SJSA1 (cell line): ENCODE data around the gene RAB36. TPM values are rescaled to one million over a fixed set of nuclear protein-coding genes. Genes with fewer than 3 reads are reported as not detected.

Source experiments
- DNase-seq, 2 experiments: peaks; one replicate each; pipeline ENCODE4 v3.0.0-alpha.2; 2015 to 2020; ENCODE audit warnings: low spot score in 2 of 2, low read depth in 1 of 2
- H3K27ac ChIP-seq: fragments of 250-450 bp; sonication (Bioruptor Pico); 2 replicates; pipeline ENCODE4 v1.5.1; 2020; ENCODE audit warnings: mild to moderate bottlenecking, moderate library complexity
- H3K27me3 ChIP-seq: fragments of 250-450 bp; sonication (Bioruptor Pico); replicated peaks from 2 replicates; pipeline ENCODE4 v1.5.1; 2020; ENCODE audit warnings: mild to moderate bottlenecking, moderate library complexity
- H3K36me3 ChIP-seq: fragments of 250-450 bp; sonication (Bioruptor Pico); 2 replicates; pipeline ENCODE4 v1.5.1; 2020; ENCODE audit warnings: mild to moderate bottlenecking
- H3K4me1 ChIP-seq: fragments of 250-450 bp; sonication (Bioruptor Pico); replicated peaks from 2 replicates; pipeline ENCODE4 v1.6.1; 2021; ENCODE audit warnings: mild to moderate bottlenecking
- H3K4me3 ChIP-seq: fragments of 250-450 bp; sonication (Bioruptor Pico); 2 replicates; pipeline ENCODE4 v1.5.1; 2020; ENCODE audit warnings: mild to moderate bottlenecking
- H3K9me3 ChIP-seq: fragments of 250-450 bp; sonication (Bioruptor Pico); replicated peaks from 2 replicates; pipeline ENCODE4 v1.5.1; 2020; ENCODE audit warnings: mild to moderate bottlenecking
- total RNA-seq: library from RNA; depleted of rRNA; stranded (reverse); fragments of >200 nt; shearing (Covaris generic); gene quantifications from 2 replicates; pipeline ENCODE4 v1.2.3, GENCODE V29; 2014

RAB36 gene
- total RNA-seq, 1 experiment from 2014 or later = 0.42 TPM

DNA sequence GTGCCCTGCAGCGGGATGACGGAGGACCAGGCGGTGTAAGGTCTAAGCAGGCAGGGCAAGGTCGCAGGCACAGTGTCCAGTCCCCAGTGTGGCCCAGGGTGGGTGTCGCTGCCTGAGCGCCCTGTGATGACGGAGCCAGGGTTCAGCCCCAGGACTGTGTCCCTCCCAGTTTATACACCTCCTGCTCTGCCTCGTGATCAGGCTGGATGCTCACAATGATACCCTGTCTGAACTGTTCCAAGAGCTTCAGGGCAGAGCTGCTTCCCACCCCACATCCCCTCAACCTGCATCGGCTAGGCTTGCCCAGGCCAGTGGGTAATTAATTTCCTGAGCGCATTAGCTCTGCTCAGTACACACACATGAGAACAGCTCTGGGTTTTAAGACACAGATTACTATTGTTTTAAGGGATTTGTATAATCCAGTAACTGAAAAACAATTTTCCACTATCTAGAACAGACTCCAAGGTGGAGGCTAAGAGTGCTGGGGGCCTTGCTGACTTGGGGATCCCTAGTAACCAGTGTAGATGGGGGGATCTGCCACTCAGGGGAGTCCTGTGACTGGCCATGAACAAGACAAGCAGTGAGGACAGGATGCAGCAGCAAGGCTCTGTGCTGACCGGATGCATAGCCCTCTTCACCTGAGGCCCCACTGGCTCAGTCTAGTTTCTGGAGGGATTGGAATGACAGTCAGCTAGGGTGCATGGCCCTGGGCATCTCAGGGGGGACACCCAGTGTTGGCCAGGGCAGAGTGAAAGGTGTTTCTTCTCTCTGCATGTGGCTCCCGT, 40.9 kb upstream of the RAB36 start:
- Histone ChIP-seq H3K27ac (no peak overlapping the region), H3K9me3 (no peaks in the 10 kb centered on the region), H3K4me1 (no peaks in the 10 kb centered on the region), H3K27me3 (no peaks in the 10 kb centered on the region), H3K4me3 (no peak overlapping the region), H3K36me3 (peaks cover 96% of the 10 kb centered on the region)
- no peak for DNase-seq

DNA sequence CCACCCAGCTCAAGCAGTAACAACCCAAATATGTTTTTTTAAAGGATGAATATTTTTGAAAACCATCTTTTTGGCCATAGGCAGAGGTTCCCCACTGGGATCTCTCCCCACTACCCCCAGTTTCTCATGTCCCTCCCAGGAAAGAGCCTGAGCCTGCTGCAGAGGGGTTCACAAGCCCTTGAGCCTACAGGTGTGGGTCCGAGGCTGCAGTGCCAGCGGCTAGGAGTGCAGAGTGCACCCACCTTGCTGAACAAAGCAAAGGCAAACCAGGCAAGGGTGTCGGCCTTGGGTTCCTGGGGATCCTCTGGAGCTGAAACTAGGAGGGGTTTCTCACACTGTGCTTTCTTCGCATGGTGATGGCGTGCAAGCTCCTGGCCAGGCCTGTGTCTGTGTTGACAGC, 40.0 kb upstream of the RAB36 start:
- H3K27me3 ChIP-seq = no peaks in the 10 kb centered on the region
- peaks cover 93% of the 10 kb centered on the region for H3K36me3 ChIP-seq
- no peak overlapping the region for H3K4me3 ChIP-seq
- no peak overlapping the region for H3K27ac ChIP-seq
- H3K9me3 ChIP-seq = no peaks in the 10 kb centered on the region
- H3K4me1 ChIP-seq = no peaks in the 10 kb centered on the region
- DNase-seq = no peak

DNA sequence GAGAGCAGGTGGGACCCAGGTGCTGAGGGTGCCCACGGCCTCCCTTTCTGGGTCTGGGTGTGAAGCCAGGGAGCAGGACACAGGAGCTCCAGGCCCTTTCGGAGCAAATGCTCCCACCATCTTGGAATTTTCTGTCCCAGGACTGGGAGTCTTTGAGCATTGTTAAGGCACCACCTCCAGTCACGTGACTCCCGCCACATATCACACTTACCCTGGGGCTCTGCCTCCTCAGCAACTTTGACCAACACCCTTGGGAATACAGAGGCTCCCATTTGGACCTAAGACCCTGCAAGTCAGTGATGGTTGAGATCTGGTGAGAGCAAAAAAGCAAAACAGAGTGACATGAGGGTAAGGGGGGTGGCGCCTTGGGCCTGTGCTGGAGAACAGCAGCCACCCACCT, 39.4 kb upstream of the RAB36 start:
- DNase-seq = no peak
- H3K4me3 ChIP-seq = no peak overlapping the region
- no peaks in the 10 kb centered on the region for H3K4me1 ChIP-seq
- H3K9me3 ChIP-seq = no peaks in the 10 kb centered on the region
- no peaks in the 10 kb centered on the region for H3K27me3 ChIP-seq
- H3K27ac ChIP-seq = no peak overlapping the region
- peaks cover 94% of the 10 kb centered on the region for H3K36me3 ChIP-seq

DNA sequence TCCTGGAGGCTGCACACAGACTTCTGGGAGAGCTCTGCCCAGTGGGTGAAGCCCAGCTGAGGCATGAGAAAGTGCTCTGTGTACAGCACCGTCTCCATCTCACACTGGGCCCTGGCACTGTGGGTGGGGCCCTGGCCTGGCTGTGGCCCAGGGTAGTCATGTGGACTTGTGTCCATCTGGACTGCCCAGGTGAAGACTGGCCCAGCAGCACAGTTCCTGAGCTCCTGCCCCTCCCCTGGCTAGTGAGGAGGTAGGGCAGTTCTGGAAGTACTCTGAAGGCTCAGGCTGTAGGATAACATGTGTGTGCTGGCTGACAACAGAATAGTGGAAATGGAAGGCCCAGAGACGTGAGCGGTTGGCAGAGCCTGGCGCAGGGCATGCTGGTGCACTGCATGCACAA, 38.9 kb upstream of the RAB36 start:
- no peak overlapping the region for H3K4me3 ChIP-seq
- peaks cover 94% of the 10 kb centered on the region for H3K36me3 ChIP-seq
- DNase-seq = no peak
- no peak overlapping the region for H3K27ac ChIP-seq
- H3K9me3 ChIP-seq = no peaks in the 10 kb centered on the region
- no peaks in the 10 kb centered on the region for H3K27me3 ChIP-seq
- no peaks in the 10 kb centered on the region for H3K4me1 ChIP-seq

DNA sequence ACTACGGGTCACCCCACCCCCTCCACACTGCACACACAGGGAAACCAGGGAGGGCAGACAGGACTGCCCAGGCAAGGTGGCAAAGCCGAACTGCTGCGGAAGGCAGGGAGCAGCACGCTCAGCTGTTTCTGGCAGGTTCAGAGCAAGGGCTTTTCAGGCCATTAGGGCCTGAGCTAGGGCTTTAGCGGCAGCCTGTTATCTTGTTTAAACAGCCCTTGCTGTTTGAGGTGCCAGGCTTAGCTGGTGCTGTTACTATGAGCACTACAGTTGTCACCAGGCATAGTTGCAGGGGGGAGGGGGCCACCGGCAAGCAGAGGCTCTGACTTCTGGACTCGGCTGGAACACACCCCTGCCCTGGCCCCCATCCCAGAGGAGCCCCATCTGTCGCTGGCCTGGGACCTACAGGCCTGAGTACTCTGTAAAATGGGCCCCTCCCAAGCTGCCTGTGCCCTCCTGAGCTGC, 38.3 kb upstream of the RAB36 start:
- DNase-seq = no peak
- H3K4me3 ChIP-seq = no peak overlapping the region
- H3K36me3 ChIP-seq = peaks cover 94% of the 10 kb centered on the region
- no peaks in the 10 kb centered on the region for H3K27me3 ChIP-seq
- H3K4me1 ChIP-seq = no peaks in the 10 kb centered on the region
- no peak overlapping the region for H3K27ac ChIP-seq
- no peaks in the 10 kb centered on the region for H3K9me3 ChIP-seq

DNA sequence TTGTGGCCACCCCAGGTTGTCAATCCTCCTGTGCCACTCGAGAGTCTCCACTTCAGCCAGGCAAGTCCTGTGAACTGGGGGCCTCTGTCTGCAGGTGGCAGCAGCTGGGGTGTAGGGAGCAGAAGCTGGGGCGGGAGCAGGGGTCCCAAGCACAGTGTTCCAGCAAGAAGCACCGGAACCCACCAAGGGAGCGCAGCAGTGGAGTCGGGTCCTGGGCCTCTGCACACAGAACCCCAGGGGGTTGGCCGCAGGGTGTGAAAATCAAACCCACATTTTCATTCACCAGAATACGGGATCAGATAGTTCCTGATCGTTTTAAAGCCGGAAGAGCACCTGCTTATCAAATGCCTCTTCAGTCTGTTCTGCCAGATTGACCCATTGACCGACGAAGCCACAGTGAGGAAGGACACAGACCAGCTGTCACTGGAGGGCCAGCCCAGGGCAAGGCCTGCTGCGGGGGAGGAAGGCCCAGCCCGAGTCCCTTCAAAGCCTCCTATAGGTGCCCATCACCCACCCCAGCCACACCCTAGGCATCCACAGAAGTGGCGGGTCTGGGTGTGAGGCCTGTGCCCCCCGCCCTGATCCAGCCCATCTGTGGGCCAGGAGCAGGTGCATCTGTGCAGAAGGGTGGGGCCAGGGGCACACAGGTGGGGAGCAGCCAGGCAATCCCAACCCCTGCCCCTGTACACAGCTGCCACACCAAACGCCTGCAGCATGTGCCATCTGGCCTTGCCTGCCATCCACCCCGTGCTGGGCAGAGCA, 37.6 kb upstream of the RAB36 start:
- Histone ChIP-seq H3K4me3 (no peak overlapping the region), H3K9me3 (no peaks in the 10 kb centered on the region), H3K27me3 (no peaks in the 10 kb centered on the region), H3K4me1 (no peaks in the 10 kb centered on the region), H3K36me3 (peaks cover 93% of the 10 kb centered on the region), H3K27ac (no peak overlapping the region)
- no peak for DNase-seq

DNA sequence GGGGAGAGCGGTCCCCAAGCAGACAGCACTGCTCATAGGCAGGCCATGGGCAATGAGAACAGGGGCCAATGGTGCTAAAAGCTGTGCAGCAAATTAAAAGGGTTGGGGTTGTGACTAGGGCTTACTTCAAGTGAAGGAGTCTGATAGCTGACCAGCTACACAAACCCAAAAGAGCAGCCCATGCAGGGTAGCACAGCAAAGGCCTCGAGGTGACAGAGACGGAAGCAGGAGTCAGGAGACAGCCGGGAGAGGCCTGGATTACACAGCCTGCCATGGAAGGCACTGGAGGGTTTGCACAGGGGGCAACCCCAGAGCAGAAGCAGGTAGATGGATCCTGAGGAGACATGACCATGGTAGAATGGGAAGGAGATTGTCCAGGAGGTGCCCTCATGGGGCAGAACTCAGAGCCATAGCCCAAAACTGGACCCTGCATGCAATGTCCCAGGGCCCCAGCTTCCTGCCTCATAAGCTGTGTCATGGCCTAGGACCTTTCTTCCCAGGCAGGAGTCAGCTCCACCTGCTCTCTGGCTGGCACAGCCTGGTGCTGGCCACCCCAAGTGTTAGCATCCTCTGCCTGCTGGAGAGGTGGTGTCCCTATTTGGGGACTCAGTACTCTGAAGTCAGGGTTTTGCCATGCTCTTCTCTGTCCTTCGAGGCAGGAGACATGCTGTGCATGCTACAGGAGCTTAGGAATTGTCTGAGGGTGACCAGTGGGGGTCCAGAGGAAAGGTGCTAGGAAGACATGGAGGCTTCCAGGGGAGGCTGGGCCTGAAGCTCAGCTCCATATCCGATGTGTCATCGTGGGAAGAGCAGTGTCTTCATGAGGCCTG, 36.8 kb upstream of the RAB36 start:
- no peaks in the 10 kb centered on the region for H3K27me3 ChIP-seq
- no peak overlapping the region for H3K4me3 ChIP-seq
- H3K36me3 ChIP-seq = peaks cover 93% of the 10 kb centered on the region
- no peak overlapping the region for H3K27ac ChIP-seq
- no peak for DNase-seq
- H3K9me3 ChIP-seq = no peaks in the 10 kb centered on the region
- no peaks in the 10 kb centered on the region for H3K4me1 ChIP-seq

DNA sequence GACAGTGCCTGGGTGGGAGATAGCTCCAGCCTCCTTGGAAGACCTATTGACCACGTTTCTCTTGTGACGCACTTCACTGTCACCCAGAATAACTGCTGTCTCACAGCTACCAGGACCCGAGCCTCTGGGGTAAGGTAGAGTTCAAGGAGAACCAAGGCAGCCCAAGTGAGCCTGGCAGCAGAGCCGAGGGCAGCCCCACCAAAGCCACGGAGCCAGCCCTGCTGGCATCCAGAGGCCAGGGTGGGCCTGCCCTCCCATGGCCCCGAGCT, 36.3 kb upstream of the RAB36 start:
- no peak for DNase-seq
- Histone ChIP-seq H3K27me3 (no peaks in the 10 kb centered on the region), H3K4me3 (no peak overlapping the region), H3K4me1 (no peaks in the 10 kb centered on the region), H3K36me3 (peaks cover 93% of the 10 kb centered on the region), H3K9me3 (no peaks in the 10 kb centered on the region), H3K27ac (no peak overlapping the region)

DNA sequence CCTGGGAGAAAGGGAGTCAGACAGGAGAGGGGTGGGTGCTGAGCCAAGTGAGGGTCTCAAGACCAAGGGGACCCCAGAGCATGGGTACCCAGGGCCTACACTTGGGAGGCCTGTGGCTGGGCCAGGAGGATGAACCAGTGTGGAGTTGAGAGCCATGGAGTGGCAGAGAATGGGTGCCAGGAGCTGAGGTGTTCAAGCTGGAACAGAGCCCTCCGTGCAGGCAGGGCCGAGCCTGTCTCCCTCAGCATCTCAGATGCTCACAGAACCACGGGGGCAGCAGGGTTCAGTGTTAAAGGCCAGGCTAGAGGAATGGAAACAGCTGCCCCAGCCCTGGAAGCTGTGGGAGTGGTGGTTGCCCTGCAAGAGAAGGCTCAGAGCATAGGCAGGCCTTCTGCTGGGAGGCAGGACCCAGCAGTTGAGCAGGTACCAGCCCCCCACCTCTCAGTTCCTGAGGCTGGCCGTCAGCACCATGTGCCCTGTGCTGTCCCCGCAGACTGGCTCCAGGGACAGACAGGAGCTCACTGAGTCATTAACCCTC, 35.8 kb upstream of the RAB36 start:
- no peak overlapping the region for H3K27ac ChIP-seq
- no peak overlapping the region for H3K4me3 ChIP-seq
- no peaks in the 10 kb centered on the region for H3K4me1 ChIP-seq

DNA sequence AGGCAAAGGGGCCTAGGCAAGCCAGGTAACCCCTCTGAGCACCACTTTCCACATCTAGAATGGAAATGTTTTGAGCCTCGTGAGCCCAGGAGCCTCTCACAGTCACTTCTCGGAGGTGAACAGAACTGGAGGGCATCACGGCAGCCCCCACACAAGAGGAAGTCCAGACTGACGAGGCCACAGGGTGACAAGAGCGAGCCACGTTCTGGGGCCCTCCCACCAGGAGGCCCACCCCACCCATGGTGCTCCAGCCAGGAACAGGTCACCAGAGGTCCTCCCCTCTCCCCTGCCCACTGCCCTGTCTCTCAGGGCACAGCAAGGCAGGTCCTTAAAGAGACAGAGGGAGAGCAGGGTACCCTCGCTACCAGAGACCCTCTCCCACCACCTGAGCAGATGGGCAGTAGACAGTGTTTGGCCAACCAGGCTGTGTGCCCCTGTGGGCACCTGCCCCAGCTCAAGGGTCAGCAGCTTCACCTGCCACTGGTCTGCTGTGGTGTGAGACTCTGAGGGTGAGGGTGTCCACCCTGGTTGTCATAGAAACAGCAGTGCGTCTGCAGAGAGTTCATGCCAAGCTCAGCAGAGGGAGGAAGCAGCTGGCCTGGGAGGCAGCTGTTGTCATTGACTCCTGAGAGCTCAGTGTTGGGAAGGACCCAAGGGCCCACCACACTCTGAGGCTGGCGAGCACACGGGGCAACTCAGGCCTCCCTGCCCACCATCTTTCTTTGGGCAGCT, 34.9 kb upstream of the RAB36 start:
- no peak for DNase-seq
- Histone ChIP-seq H3K9me3 (no peaks in the 10 kb centered on the region), H3K36me3 (peaks cover 90% of the 10 kb centered on the region), H3K27ac (no peak overlapping the region), H3K27me3 (no peaks in the 10 kb centered on the region), H3K4me1 (no peaks in the 10 kb centered on the region), H3K4me3 (no peak overlapping the region)

More for the DNA sequence above, 35.8 kb upstream of the RAB36 start:
- Histone ChIP-seq H3K9me3 (no peaks in the 10 kb centered on the region), H3K36me3 (peaks cover 93% of the 10 kb centered on the region), H3K27me3 (no peaks in the 10 kb centered on the region)
- DNase-seq = no peak

DNA sequence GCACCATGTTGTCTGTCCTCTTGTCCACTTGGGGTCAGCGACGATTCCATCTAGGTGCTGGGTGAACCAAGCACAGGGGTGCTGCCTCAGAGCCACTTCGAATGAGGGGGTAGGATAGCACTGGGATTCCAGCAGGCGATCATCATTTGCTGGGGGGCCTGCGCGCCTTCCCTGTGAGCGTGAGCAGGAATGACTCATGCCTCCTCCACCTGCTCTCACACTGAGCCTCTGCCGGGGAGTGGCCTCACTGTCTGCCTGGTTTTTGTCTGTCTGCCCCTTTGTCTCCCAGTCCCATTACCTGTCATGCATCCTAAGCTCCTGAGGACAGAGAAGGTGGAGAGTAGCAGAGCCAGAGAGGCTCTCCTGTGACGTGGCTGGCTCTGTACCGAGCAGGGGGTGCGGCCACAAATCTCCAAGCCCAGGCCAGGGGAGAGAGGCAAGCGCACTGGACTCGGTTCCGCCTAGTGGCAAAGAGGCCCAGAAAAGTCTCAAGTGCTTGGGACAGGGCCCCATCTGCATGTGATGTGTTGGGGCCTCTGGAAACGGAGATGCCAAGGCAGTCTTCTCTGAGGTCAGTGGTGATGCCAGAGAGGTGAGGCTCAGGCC, 34.3 kb upstream of the RAB36 start:
- H3K4me1 ChIP-seq = no peaks in the 10 kb centered on the region
- no peak overlapping the region for H3K4me3 ChIP-seq
- H3K27me3 ChIP-seq = no peaks in the 10 kb centered on the region
- no peak overlapping the region for H3K27ac ChIP-seq
- H3K36me3 ChIP-seq = peaks cover 90% of the 10 kb centered on the region
- no peaks in the 10 kb centered on the region for H3K9me3 ChIP-seq
- no peak for DNase-seq

DNA sequence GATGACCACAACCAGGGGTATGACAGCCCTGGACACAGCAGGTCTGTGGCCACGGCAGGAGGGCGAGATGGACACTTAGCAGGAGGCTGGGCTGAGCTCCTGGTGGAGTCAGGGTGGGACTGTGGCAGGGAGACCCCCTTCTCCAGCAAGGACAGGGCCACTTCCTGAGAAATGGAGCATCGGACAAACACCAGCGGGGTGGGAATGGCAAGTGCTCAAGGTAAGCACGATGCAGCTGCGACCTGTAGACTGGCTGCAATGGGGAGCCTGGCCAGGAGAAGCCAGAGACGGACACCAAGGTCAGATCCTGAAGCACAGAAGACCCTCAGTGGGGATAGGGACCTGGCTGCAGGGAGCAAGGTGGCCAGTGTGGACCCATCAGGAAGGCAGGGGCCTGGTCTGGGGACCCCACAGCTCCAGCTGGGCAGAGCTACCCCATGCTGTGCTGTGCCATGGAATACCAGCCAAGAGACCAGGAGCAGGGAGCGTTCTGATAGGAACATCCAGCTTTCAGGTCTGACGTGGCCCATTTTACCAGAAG, 32.7 kb upstream of the RAB36 start:
- Histone ChIP-seq H3K4me3 (no peak overlapping the region), H3K9me3 (no peaks in the 10 kb centered on the region), H3K27me3 (no peaks in the 10 kb centered on the region), H3K27ac (no peak overlapping the region), H3K4me1 (no peaks in the 10 kb centered on the region), H3K36me3 (peaks cover 78% of the 10 kb centered on the region)
- DNase-seq = no peak
